ENCODE measurements around the gene MSI2. TPM values are rescaled to one million over a fixed set of nuclear protein-coding genes. Genes with fewer than 3 reads are reported as not detected.
A peak's percentile ranks its signal among the peaks of the same experiment; 100 is the strongest.

MSI2 gene
- total RNA-seq, 1 donor from 2014 or later = 60.6 TPM

DNA sequence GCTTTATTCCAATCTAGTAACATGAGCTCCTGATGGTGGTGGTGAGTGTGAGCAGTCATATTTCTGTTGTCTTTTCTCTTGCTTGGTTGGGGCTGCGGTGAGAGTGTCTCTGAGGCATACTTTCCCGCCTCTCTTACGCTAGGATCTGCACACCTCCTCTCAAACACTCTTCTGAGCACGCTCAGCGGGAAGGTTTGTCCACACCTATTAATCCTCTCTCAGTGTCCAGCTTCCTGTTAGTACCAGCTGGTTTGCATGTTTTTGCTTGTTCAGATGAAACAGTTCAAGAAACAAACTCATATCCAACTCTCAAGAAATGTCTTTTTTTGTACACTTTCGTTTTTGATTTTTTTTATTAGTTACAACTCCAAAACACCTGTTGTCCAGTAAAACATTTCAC is 399.2 kb downstream of the MSI2 start:
- H3K27me3 Mint-ChIP-seq (ENCODE audit: unreplicated experiment) = no peaks in the 10 kb centered on the region
- no peak overlapping the region for H3K27ac Mint-ChIP-seq (ENCODE audit: unreplicated experiment)
- no peak overlapping the region for H3K4me3 Mint-ChIP-seq (ENCODE audit: unreplicated experiment)
- DNase-seq (ENCODE audit: low spot score) = no peak
- peaks cover 9% of the 10 kb centered on the region for H3K36me3 Mint-ChIP-seq (ENCODE audit: low read depth, unreplicated experiment)
- no peak for TF ChIP-seq CTCF (IDR thresholded peaks at IDR 0.05; ENCODE audit: unreplicated experiment)
- H3K4me1 Mint-ChIP-seq (ENCODE audit: unreplicated experiment) = peaks cover 5% of the 10 kb centered on the region
- no peaks in the 10 kb centered on the region for H3K9me3 Mint-ChIP-seq (ENCODE audit: unreplicated experiment)

DNA sequence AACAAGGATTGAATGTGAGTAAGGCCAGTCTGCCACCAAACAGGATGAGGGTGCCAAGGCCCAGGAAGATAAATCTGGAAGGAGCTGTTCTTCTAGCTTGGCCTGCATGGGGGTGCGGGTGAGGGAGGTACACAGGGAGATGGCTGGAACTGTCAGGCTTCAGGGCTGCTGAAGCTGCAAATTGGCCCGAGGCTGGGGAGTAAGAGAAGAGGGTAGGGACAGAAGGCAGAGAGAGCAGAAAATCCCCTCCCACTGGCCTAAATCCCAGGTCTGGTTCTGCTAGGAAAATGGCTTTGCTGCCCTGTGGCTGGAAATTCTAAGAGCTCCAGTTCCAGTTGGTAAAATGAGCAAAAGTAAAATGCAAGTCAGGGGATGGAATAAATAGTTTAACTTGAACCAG is 400.9 kb downstream of the MSI2 start:
- peaks cover 9% of the 10 kb centered on the region for H3K36me3 Mint-ChIP-seq (ENCODE audit: low read depth, unreplicated experiment)
- no peak for TF ChIP-seq CTCF (IDR thresholded peaks at IDR 0.05; ENCODE audit: unreplicated experiment)
- H3K27me3 Mint-ChIP-seq (ENCODE audit: unreplicated experiment) = peaks cover 2% of the 10 kb centered on the region
- peaks cover 5% of the 10 kb centered on the region for H3K4me1 Mint-ChIP-seq (ENCODE audit: unreplicated experiment)
- no peaks in the 10 kb centered on the region for H3K9me3 Mint-ChIP-seq (ENCODE audit: unreplicated experiment)
- no peak overlapping the region for H3K4me3 Mint-ChIP-seq (ENCODE audit: unreplicated experiment)
- H3K27ac Mint-ChIP-seq (ENCODE audit: unreplicated experiment) = no peak overlapping the region
- DNase-seq (ENCODE audit: low spot score) = no peak

- peaks cover 16% of the 10 kb centered on the region for H3K4me1 Mint-ChIP-seq (ENCODE audit: unreplicated experiment)
- no peak for TF ChIP-seq CTCF (IDR thresholded peaks at IDR 0.05; ENCODE audit: unreplicated experiment)
- H3K27me3 Mint-ChIP-seq (ENCODE audit: unreplicated experiment) = peaks cover 9% of the 10 kb centered on the region
- no peak overlapping the region for H3K4me3 Mint-ChIP-seq (ENCODE audit: unreplicated experiment)
- no peak for DNase-seq (ENCODE audit: low spot score)
- no peak overlapping the region for H3K27ac Mint-ChIP-seq (ENCODE audit: unreplicated experiment)
- H3K36me3 Mint-ChIP-seq (ENCODE audit: low read depth, unreplicated experiment) = peaks cover 4% of the 10 kb centered on the region
- no peaks in the 10 kb centered on the region for H3K9me3 Mint-ChIP-seq (ENCODE audit: unreplicated experiment)
Observed at GRCh38 chr17:57662041-57662440, 405.7 kb downstream of the MSI2 start.

DNA sequence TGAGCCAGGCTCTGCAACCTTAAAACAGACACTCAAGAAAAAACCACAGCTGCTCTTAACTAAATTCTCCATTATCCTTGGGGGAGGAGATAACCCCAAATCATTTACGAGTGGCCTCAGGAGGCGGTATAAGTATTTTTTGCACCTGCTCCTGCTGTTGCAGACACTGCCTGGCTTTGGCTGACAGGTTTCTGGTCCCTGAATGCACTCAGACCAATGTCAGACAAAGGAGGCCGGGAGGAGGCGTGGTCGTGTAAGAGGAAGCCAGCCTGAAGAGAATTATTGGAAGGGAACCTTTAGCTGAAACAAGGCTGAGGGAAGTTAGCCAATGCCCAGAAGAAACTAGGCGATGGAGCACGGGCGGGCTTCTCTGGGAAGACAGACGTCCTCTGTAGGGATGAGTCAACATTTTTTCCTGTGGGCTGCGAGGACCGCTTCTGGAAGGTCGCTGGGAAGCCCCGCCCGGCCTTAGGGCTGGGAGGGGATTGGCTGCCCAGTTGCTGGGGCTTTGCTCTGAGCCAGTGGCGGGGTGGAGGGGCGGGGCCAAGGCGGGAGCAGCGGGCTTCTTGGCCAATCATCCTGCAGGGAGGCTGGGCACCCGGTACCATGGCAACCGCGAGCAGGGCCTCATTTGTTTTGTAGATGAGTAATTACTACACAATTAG is 406.5 kb downstream of the MSI2 start:
- H3K36me3 Mint-ChIP-seq (ENCODE audit: low read depth, unreplicated experiment) = no peaks in the 10 kb centered on the region
- TF ChIP-seq CTCF (IDR thresholded peaks at IDR 0.05; ENCODE audit: unreplicated experiment) = no peak
- peaks cover 9% of the 10 kb centered on the region for H3K27me3 Mint-ChIP-seq (ENCODE audit: unreplicated experiment)
- peaks cover 19% of the 10 kb centered on the region for H3K4me1 Mint-ChIP-seq (ENCODE audit: unreplicated experiment)
- H3K27ac Mint-ChIP-seq (ENCODE audit: unreplicated experiment) = peak overlapping the region; percentile 91
- peak overlapping the region; percentile 84 for H3K4me3 Mint-ChIP-seq (ENCODE audit: unreplicated experiment)
- no peaks in the 10 kb centered on the region for H3K9me3 Mint-ChIP-seq (ENCODE audit: unreplicated experiment)
- peak; percentile 94 for DNase-seq (ENCODE audit: low spot score)

DNA sequence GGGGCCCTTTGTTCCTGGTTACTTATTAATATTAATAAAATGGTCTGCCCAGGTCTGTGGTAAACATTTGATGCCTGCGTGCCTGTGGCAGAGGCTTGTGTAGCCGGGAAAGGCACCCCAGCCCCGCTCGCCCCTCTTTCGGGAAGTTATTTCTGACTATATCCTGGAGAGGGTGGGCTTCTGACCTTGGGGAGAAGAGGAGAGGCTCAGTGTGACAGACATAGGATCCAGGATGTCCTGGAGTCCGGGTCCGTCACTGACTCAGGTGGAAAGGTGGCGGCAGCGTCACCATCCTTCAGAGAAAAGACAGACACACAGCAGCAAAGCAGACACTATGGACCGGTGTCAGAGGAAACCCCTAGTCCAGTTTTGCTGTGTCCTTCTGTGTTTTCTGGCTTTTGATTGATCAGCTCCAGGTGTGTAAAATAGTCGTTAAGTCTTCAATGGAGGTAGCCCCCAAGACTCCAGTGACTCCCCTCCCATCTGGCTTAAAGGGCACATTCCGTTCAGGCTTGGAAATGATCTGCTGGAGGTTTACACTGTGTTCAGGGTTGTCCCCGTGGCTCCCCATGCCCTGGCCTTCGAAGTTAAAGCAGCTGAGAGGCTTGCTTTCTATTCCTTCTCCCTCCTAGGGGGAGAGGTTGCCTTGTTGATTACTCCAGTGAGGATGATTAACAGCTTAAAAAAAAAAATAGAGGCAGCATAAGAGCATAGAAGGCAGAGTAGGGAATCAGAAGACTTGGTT is 407.2 kb downstream of the MSI2 start:
- no peak for DNase-seq (ENCODE audit: low spot score)
- TF ChIP-seq CTCF (IDR thresholded peaks at IDR 0.05; ENCODE audit: unreplicated experiment) = no peak
- Mint-ChIP-seq H3K4me3 (ENCODE audit: unreplicated experiment) (no peak overlapping the region), H3K9me3 (ENCODE audit: unreplicated experiment) (no peaks in the 10 kb centered on the region), H3K4me1 (ENCODE audit: unreplicated experiment) (peaks cover 19% of the 10 kb centered on the region), H3K27me3 (ENCODE audit: unreplicated experiment) (peaks cover 9% of the 10 kb centered on the region), H3K36me3 (ENCODE audit: low read depth, unreplicated experiment) (no peaks in the 10 kb centered on the region), H3K27ac (ENCODE audit: unreplicated experiment) (peak overlapping the region; percentile 89)

All from endothelial cell (in vitro differentiated cells).